Prostate gland (tissue), 2 donors: ENCODE data around the gene HDAC4.

ENCODE experiments used
- POLR2A ChIP-seq: fragments of 450-650 bp; IDR thresholded peaks from one replicate; pipeline ENCODE4 v1.6.1; 2016; ENCODE audit warnings: antibody characterized with exemption, mild to moderate bottlenecking
- POLR2AphosphoS5 ChIP-seq: sonication (generic); formaldehyde crosslinking; IDR thresholded peaks from one replicate; pipeline ENCODE4 v1.6.1; 2017; ENCODE audit warnings: antibody characterized with exemption
- TF ChIP-seq, protein P1 (sequence below), 4 experiments: fragments of 200-600 bp in 2 of 4; fragments of 450-650 bp in 2 of 4; sonication (generic) in 2 of 4; IDR thresholded peaks; 1 replicate in 3 of 4; 2 replicates in 1 of 4; pipeline ENCODE4 v1.5.1; 2016 to 2019; ENCODE audit warnings: antibody characterized with exemption in 4 of 4, mild to moderate bottlenecking in 2 of 4, moderate library complexity in 2 of 4

- TF ChIP-seq, protein P1, sequence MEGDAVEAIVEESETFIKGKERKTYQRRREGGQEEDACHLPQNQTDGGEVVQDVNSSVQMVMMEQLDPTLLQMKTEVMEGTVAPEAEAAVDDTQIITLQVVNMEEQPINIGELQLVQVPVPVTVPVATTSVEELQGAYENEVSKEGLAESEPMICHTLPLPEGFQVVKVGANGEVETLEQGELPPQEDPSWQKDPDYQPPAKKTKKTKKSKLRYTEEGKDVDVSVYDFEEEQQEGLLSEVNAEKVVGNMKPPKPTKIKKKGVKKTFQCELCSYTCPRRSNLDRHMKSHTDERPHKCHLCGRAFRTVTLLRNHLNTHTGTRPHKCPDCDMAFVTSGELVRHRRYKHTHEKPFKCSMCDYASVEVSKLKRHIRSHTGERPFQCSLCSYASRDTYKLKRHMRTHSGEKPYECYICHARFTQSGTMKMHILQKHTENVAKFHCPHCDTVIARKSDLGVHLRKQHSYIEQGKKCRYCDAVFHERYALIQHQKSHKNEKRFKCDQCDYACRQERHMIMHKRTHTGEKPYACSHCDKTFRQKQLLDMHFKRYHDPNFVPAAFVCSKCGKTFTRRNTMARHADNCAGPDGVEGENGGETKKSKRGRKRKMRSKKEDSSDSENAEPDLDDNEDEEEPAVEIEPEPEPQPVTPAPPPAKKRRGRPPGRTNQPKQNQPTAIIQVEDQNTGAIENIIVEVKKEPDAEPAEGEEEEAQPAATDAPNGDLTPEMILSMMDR (IDR thresholded peaks at IDR 0.05): no peak
- TF ChIP-seq POLR2AphosphoS5 (no peak), POLR2A (no peak)
These were observed 70.0 kb downstream of the HDAC4 start for GRCh38 chr2:239330836-239331235.
